Vagina (tissue), 2 donors: ENCODE measurements around the gene HPX.

ENCODE experiments used
- POLR2A ChIP-seq, 2 donors: fragments of 450-650 bp; IDR thresholded peaks; one replicate each; pipeline ENCODE4 v1.6.1; 2017; ENCODE audit warnings: antibody characterized with exemption in 2 of 2, mild to moderate bottlenecking in 2 of 2, moderate library complexity in 2 of 2
- POLR2AphosphoS5 ChIP-seq, 2 donors: sonication (generic); formaldehyde crosslinking; IDR thresholded peaks; one replicate each; pipeline ENCODE4 v1.9.0; 2017; ENCODE audit warnings: antibody characterized with exemption in 2 of 2, mild to moderate bottlenecking in 2 of 2, low read depth in 1 of 2; ENCODE audit not compliant: insufficient read depth in 1 of 2
- TF ChIP-seq, protein P1 (sequence below), 3 experiments: fragments of 450-650 bp in 2 of 3; fragments of 200-600 bp in 1 of 3; sonication (generic) in 1 of 3; IDR thresholded peaks; one replicate each; pipeline ENCODE4 v1.5.1; 2017 to 2019; ENCODE audit warnings: antibody characterized with exemption in 3 of 3, mild to moderate bottlenecking in 2 of 3, moderate library complexity in 2 of 3

DNA sequence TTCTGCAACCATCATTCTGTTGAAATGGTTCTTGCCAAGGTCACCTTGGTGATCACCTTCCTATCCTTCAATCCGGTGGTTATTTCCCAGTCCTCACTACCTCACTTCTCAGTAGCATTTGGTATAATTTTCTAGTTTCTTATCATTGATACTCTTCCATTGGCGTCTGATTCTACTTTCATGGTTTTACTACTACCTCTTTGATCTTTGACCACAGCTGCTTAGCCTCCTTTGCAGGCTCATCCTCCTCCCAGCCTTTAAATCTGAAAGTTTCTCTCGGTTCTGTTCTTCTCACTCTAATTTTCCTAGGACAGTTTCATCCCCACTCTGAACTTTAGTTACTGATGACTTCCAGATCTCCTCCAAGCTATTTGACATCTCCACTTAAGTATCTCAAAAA is 45.5 kb upstream of the HPX start:
- TF ChIP-seq, protein P1, sequence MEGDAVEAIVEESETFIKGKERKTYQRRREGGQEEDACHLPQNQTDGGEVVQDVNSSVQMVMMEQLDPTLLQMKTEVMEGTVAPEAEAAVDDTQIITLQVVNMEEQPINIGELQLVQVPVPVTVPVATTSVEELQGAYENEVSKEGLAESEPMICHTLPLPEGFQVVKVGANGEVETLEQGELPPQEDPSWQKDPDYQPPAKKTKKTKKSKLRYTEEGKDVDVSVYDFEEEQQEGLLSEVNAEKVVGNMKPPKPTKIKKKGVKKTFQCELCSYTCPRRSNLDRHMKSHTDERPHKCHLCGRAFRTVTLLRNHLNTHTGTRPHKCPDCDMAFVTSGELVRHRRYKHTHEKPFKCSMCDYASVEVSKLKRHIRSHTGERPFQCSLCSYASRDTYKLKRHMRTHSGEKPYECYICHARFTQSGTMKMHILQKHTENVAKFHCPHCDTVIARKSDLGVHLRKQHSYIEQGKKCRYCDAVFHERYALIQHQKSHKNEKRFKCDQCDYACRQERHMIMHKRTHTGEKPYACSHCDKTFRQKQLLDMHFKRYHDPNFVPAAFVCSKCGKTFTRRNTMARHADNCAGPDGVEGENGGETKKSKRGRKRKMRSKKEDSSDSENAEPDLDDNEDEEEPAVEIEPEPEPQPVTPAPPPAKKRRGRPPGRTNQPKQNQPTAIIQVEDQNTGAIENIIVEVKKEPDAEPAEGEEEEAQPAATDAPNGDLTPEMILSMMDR (IDR thresholded peaks at IDR 0.05) = no peak
- TF ChIP-seq POLR2AphosphoS5 (IDR thresholded peaks at IDR 0.05; ENCODE audit: insufficient read depth in 1 of 2, low read depth in 1 of 2) = no peak
- no peak for TF ChIP-seq POLR2A (IDR thresholded peaks at IDR 0.05)
